ENCODE measurements around the gene NRG4.
"Not testable (repeated sequence)": the region's sequence is repeated elsewhere in the genome, so short reads cannot be mapped to it uniquely, and the experiment has no call there.

Gene NRG4

GRCh38 chr15:75994220-75994619 lies 18.0 kb downstream of the NRG4 start:
- no peak for DNase-seq (ENCODE audit: low spot score)

- no peak for DNase-seq (ENCODE audit: low spot score)
Measured at GRCh38 chr15:75992897-75993296, 19.3 kb downstream of the NRG4 start.

GRCh38 chr15:75989875-75990274 lies 22.3 kb downstream of the NRG4 start:
- no peak for DNase-seq (ENCODE audit: low spot score)

GRCh38 chr15:75989045-75989444 lies 23.2 kb downstream of the NRG4 start:
- no peak for DNase-seq (ENCODE audit: low spot score)

- no peak for DNase-seq (ENCODE audit: low spot score)
Measured at GRCh38 chr15:75985971-75986370, 26.3 kb downstream of the NRG4 start.

- DNase-seq (ENCODE audit: low spot score): not testable (repeated sequence)
Measured at GRCh38 chr15:75984706-75985105, 27.5 kb downstream of the NRG4 start.

GRCh38 chr15:75982468-75982867 lies 29.8 kb downstream of the NRG4 start:
- DNase-seq (ENCODE audit: low spot score): no peak

- DNase-seq (ENCODE audit: low spot score): no peak
Measured at GRCh38 chr15:75981149-75981815, 30.9 kb downstream of the NRG4 start.

GRCh38 chr15:75976766-75977165 lies 35.5 kb downstream of the NRG4 start:
- DNase-seq (ENCODE audit: low spot score): not testable (repeated sequence)

GRCh38 chr15:75966073-75966472 lies 46.2 kb downstream of the NRG4 start:
- no peak for DNase-seq (ENCODE audit: low spot score)

- no peak for DNase-seq (ENCODE audit: low spot score)
Measured at GRCh38 chr15:75961331-75961730, 50.9 kb downstream of the NRG4 start.

- no peak for DNase-seq (ENCODE audit: low spot score)
Measured at GRCh38 chr15:75955720-75956119, 56.5 kb downstream of the NRG4 start.

GRCh38 chr15:75952525-75952924 lies 59.7 kb downstream of the NRG4 start:
- DNase-seq (ENCODE audit: low spot score): no peak

- DNase-seq (ENCODE audit: low spot score): no peak
Measured at GRCh38 chr15:75948761-75949296, 63.4 kb downstream of the NRG4 start.

- no peak for DNase-seq (ENCODE audit: low spot score)
Measured at GRCh38 chr15:75947092-75947491, 65.1 kb downstream of the NRG4 start.

GRCh38 chr15:75945953-75946352 lies 66.3 kb downstream of the NRG4 start:
- no peak for DNase-seq (ENCODE audit: low spot score)

- DNase-seq (ENCODE audit: low spot score): no peak
Measured at GRCh38 chr15:75943713-75944215, 68.5 kb downstream of the NRG4 start.

GRCh38 chr15:75943246-75943645 lies 69.0 kb downstream of the NRG4 start:
- no peak for DNase-seq (ENCODE audit: low spot score)

GRCh38 chr15:75942464-75942863 lies 69.8 kb downstream of the NRG4 start:
- DNase-seq (ENCODE audit: low spot score): no peak

- DNase-seq (ENCODE audit: low spot score): no peak
Measured at GRCh38 chr15:75930866-75931265, 81.4 kb downstream of the NRG4 start.

GRCh38 chr15:75929799-75930565 lies 82.2 kb downstream of the NRG4 start:
- DNase-seq (ENCODE audit: low spot score): no peak

- DNase-seq (ENCODE audit: low spot score): no peak
Measured at GRCh38 chr15:75928680-75929608, 83.3 kb downstream of the NRG4 start.

Data from LoVo (cell line).